Neural progenitor cell (in vitro differentiated cells): ENCODE results near the gene MBOAT1. TPM values are rescaled to one million over a fixed set of nuclear protein-coding genes. Genes with fewer than 3 reads are reported as not detected.
A peak's percentile ranks its signal among the peaks of the same experiment; 100 is the strongest.

ENCODE experiments used
- DNase-seq: peaks from one replicate; pipeline ENCODE4 v3.0.0-alpha.2; 2016; ENCODE audit warnings: low spot score
- H2AFZ ChIP-seq: fragments of 200-600 bp; sonication (generic); replicated peaks from 2 replicates; pipeline ENCODE4 v1.6.1; 2016; ENCODE audit warnings: antibody characterized with exemption
- H3F3A ChIP-seq: fragments of 200-600 bp; sonication (generic); 2 replicates; pipeline ENCODE4 v1.6.1; 2016; ENCODE audit warnings: antibody characterized with exemption, low read depth
- H3K27ac ChIP-seq: fragments of 200-600 bp; sonication (generic); 2 replicates; pipeline ENCODE4 v1.5.1; 2016; ENCODE audit warnings: mild to moderate bottlenecking
- H3K27me3 ChIP-seq: fragments of 200-600 bp; sonication (generic); 2 replicates; pipeline ENCODE4 v1.6.1; 2016; ENCODE audit warnings: mild to moderate bottlenecking, moderate library complexity
- H3K36me3 ChIP-seq: fragments of 200-600 bp; sonication (generic); 2 replicates; pipeline ENCODE4 v1.5.1; 2016
- H3K4me1 ChIP-seq: fragments of 200-600 bp; sonication (generic); 2 replicates; pipeline ENCODE4 v1.6.1; 2016; ENCODE audit warnings: mixed run types
- H3K4me2 ChIP-seq: fragments of 200-600 bp; sonication (generic); 2 replicates; pipeline ENCODE4 v1.6.1; 2016
- H3K4me3 ChIP-seq: fragments of 200-600 bp; sonication (generic); 2 replicates; pipeline ENCODE4 v1.5.1; 2016
- H3K79me2 ChIP-seq: fragments of 200-600 bp; sonication (generic); 2 replicates; pipeline ENCODE4 v1.6.1; 2016; ENCODE audit warnings: low read depth
- H3K9ac ChIP-seq: fragments of 200-600 bp; sonication (generic); 2 replicates; pipeline ENCODE4 v1.6.1; 2016
- H3K9me3 ChIP-seq: fragments of 200-600 bp; sonication (generic); 2 replicates; pipeline ENCODE4 v1.5.1; 2016; ENCODE audit warnings: low read depth
- H4K20me1 ChIP-seq: fragments of 200-600 bp; sonication (generic); 2 replicates; pipeline ENCODE4 v1.6.1; 2016; ENCODE audit warnings: low read depth
- H3K27ac Mint-ChIP-seq: 3 replicates; pipeline ENCODE4 v1.8.0; 2021; ENCODE audit warnings: mixed read lengths
- H3K27me3 Mint-ChIP-seq: 2 replicates; pipeline ENCODE4 v1.8.0; 2022; ENCODE audit warnings: low read depth, mild to moderate bottlenecking, inconsistent platforms, moderate library complexity, mixed read lengths; ENCODE audit not compliant: insufficient read depth
- H3K36me3 Mint-ChIP-seq: 3 replicates; pipeline ENCODE4 v1.8.0; 2021; ENCODE audit warnings: mixed read lengths
- H3K4me1 Mint-ChIP-seq: 3 replicates; pipeline ENCODE4 v1.8.0; 2021; ENCODE audit warnings: mixed read lengths
- H3K4me3 Mint-ChIP-seq: 3 replicates; pipeline ENCODE4 v1.8.0; 2021; ENCODE audit warnings: mild to moderate bottlenecking, moderate library complexity, mixed read lengths
- H3K9me3 Mint-ChIP-seq: 3 replicates; pipeline ENCODE4 v1.8.0; 2020; ENCODE audit warnings: mixed read lengths
- EZH2 ChIP-seq: fragments of 200-600 bp; sonication (generic); IDR thresholded peaks from 2 replicates; pipeline ENCODE4 v1.6.1; 2017; ENCODE audit warnings: antibody characterized with exemption, mild to moderate bottlenecking, moderate library complexity
- EZH2phosphoT487 ChIP-seq: fragments of 200-600 bp; sonication (generic); IDR thresholded peaks from 2 replicates; pipeline ENCODE4 v1.6.1; 2017; ENCODE audit warnings: antibody characterized with exemption
- total RNA-seq: library from RNA; depleted of rRNA; stranded (reverse); fragments of >200 nt; gene quantifications from 2 replicates; pipeline ENCODE4 v1.2.3, GENCODE V29; 2015; ENCODE audit warnings: low replicate concordance
- TF ChIP-seq, protein P1 (sequence below): fragments of 200-600 bp; sonication (generic); IDR thresholded peaks from 2 replicates; pipeline ENCODE4 v1.5.1; 2017; ENCODE audit warnings: antibody characterized with exemption, mild to moderate bottlenecking

MBOAT1 gene
- total RNA-seq, 1 donor from 2014 or later = 0.45 TPM

DNA sequence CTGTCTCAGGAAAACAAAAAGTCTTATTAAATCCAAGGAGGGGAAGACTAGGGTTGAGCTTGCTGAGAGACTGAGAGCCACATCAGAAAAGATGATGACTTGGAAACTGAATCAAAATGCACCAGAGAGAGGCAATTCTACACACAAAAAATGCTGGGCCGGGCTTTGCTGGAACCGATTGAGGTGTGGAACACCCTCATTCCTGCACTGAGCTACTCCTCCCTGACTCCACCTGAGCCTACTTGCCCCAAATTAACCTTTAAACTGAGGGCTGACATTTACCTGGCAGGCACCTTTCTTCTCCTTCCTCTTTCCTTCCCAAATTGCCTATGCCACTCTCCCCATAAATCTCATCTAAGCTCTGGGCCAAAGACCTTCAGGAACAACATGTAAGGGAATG is 40.8 kb upstream of the MBOAT1 start:
- Histone ChIP-seq H3K9me3 (no peaks in the 10 kb centered on the region), H3K4me3 (no peak overlapping the region), H4K20me1 (no peaks in the 10 kb centered on the region), H3F3A (no peaks in the 10 kb centered on the region), H3K4me2 (no peak overlapping the region), H3K27ac (no peak overlapping the region), H3K4me1 (no peaks in the 10 kb centered on the region), H2AFZ (no peak overlapping the region), H3K79me2 (no peaks in the 10 kb centered on the region), H3K36me3 (no peaks in the 10 kb centered on the region), H3K9ac (no peak overlapping the region), H3K27me3 (no peaks in the 10 kb centered on the region)
- no peak overlapping the region for H3K27ac Mint-ChIP-seq
- DNase-seq = no peak
- no peaks in the 10 kb centered on the region for H3K36me3 Mint-ChIP-seq
- no peak overlapping the region for H3K4me3 Mint-ChIP-seq
- H3K4me1 Mint-ChIP-seq = no peaks in the 10 kb centered on the region
- H3K9me3 Mint-ChIP-seq = no peaks in the 10 kb centered on the region
- H3K27me3 Mint-ChIP-seq = peaks cover 2% of the 10 kb centered on the region
- TF ChIP-seq EZH2 = no peak
- TF ChIP-seq EZH2phosphoT487 = no peak
- TF ChIP-seq, protein P1, sequence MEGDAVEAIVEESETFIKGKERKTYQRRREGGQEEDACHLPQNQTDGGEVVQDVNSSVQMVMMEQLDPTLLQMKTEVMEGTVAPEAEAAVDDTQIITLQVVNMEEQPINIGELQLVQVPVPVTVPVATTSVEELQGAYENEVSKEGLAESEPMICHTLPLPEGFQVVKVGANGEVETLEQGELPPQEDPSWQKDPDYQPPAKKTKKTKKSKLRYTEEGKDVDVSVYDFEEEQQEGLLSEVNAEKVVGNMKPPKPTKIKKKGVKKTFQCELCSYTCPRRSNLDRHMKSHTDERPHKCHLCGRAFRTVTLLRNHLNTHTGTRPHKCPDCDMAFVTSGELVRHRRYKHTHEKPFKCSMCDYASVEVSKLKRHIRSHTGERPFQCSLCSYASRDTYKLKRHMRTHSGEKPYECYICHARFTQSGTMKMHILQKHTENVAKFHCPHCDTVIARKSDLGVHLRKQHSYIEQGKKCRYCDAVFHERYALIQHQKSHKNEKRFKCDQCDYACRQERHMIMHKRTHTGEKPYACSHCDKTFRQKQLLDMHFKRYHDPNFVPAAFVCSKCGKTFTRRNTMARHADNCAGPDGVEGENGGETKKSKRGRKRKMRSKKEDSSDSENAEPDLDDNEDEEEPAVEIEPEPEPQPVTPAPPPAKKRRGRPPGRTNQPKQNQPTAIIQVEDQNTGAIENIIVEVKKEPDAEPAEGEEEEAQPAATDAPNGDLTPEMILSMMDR = no peak

DNA sequence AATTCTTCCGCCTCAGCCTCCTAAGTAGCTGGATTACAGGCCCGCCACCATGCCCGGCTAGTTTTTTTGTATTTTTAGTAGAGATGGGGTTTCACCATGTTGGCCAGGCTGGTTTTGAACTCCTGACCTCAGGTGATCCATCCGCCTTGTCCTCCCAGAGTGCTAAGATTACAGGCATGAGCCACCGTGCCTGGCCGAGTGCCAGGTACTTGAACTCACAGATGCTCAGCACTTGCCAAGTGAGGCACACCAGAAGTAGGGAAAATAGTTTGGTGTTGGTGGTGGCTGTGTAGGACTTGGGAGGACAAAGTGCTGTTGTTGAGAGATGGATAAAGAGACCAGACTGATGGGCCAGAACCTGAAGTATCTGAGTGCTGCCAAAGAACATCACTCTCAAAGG is 40.0 kb upstream of the MBOAT1 start:
- Histone ChIP-seq H3F3A (no peaks in the 10 kb centered on the region), H4K20me1 (no peaks in the 10 kb centered on the region), H3K4me3 (no peak overlapping the region), H2AFZ (no peak overlapping the region), H3K4me1 (no peaks in the 10 kb centered on the region), H3K36me3 (no peaks in the 10 kb centered on the region), H3K9ac (no peak overlapping the region), H3K27ac (no peak overlapping the region), H3K79me2 (no peaks in the 10 kb centered on the region), H3K9me3 (no peaks in the 10 kb centered on the region), H3K4me2 (no peak overlapping the region), H3K27me3 (no peaks in the 10 kb centered on the region)
- Mint-ChIP-seq H3K27ac (peak overlapping the region; percentile 26), H3K9me3 (no peaks in the 10 kb centered on the region), H3K27me3 (peaks cover 2% of the 10 kb centered on the region), H3K4me3 (no peak overlapping the region), H3K4me1 (no peaks in the 10 kb centered on the region), H3K36me3 (no peaks in the 10 kb centered on the region)
- DNase-seq = no peak
- TF ChIP-seq EZH2phosphoT487 (no peak), EZH2 (no peak)
- TF ChIP-seq, protein P1 = no peak

DNA sequence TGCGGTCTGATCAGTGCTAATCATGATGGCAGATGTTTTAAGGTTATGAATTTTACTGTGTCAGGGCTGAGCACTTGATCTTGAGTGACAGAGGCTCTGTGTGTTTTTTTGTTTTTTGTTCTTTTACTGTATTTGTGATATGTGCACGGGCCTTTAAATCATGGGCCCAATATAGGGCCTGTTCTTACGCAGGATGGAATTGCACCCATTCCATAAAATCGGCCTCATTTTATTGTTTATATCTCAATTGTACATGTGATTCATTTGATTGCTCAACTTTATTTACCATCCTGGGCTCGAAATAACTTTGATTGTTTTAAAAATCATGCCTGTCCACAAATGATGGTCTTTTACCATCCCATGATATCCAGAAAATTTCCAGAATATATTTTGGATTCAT is 39.3 kb upstream of the MBOAT1 start:
- no peaks in the 10 kb centered on the region for H3K36me3 Mint-ChIP-seq

More for the DNA sequence above, 39.3 kb upstream of the MBOAT1 start:
- no peak overlapping the region for H3K27ac Mint-ChIP-seq
- no peak overlapping the region for H3K27ac ChIP-seq
- H3K4me2 ChIP-seq = no peak overlapping the region
- no peak overlapping the region for H3K9ac ChIP-seq
- H3K27me3 Mint-ChIP-seq = peaks cover 2% of the 10 kb centered on the region
- H3K79me2 ChIP-seq = no peaks in the 10 kb centered on the region
- no peak for DNase-seq
- H3K9me3 Mint-ChIP-seq = no peaks in the 10 kb centered on the region
- no peak overlapping the region for H2AFZ ChIP-seq
- TF ChIP-seq EZH2 (no peak), EZH2phosphoT487 (no peak)
- TF ChIP-seq, protein P1 = no peak
- H3F3A ChIP-seq = no peaks in the 10 kb centered on the region
- H3K4me3 Mint-ChIP-seq = no peak overlapping the region
- no peaks in the 10 kb centered on the region for H3K27me3 ChIP-seq
- H3K36me3 ChIP-seq = no peaks in the 10 kb centered on the region
- no peaks in the 10 kb centered on the region for H3K4me1 ChIP-seq
- no peaks in the 10 kb centered on the region for H3K4me1 Mint-ChIP-seq
- no peak overlapping the region for H3K4me3 ChIP-seq
- no peaks in the 10 kb centered on the region for H3K9me3 ChIP-seq
- no peaks in the 10 kb centered on the region for H4K20me1 ChIP-seq
